ENCODE results near the gene SMARCB1. TPM values are rescaled to one million over a fixed set of nuclear protein-coding genes. Genes with fewer than 3 reads are reported as not detected.

SMARCB1 gene
- total RNA-seq, 1 donor, result 65.4 TPM

GRCh38 chr22:23874871-23875270, 88.1 kb downstream of the SMARCB1 start:
- no peak for DNase-seq (ENCODE audit: low read depth in 2 of 3, low spot score in 2 of 3)

- DNase-seq (ENCODE audit: low read depth in 2 of 3, low spot score in 2 of 3), result no peak
Observed at GRCh38 chr22:23875801-23876200, 89.0 kb downstream of the SMARCB1 start.

DNA sequence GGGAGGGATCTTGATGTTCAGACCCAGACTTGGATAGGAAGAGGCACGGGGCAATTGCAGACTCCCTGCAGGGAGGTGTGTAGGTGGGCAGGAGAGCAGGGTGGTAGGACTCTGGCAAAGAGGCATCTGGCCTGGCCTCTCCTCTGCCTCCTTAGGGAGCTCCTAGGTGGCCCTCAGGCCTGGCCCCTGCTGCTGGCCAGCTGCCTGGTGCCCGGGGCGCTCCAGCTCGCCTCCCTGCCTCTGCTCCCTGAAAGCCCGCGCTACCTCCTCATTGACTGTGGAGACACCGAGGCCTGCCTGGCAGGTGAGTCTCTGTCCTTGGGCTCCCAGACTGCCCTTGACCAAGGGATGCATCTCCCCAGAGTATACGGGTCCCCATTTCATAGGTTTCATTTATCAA, 90.8 kb downstream of the SMARCB1 start:
- DNase-seq (ENCODE audit: low read depth in 2 of 3, low spot score in 2 of 3), result no peak

- no peak for DNase-seq (ENCODE audit: low read depth in 2 of 3, low spot score in 2 of 3)
Observed at GRCh38 chr22:23878219-23878618, 91.5 kb downstream of the SMARCB1 start.

- DNase-seq (ENCODE audit: low read depth in 2 of 3, low spot score in 2 of 3), result no peak
Observed at GRCh38 chr22:23882370-23882769, 95.6 kb downstream of the SMARCB1 start.

DNA sequence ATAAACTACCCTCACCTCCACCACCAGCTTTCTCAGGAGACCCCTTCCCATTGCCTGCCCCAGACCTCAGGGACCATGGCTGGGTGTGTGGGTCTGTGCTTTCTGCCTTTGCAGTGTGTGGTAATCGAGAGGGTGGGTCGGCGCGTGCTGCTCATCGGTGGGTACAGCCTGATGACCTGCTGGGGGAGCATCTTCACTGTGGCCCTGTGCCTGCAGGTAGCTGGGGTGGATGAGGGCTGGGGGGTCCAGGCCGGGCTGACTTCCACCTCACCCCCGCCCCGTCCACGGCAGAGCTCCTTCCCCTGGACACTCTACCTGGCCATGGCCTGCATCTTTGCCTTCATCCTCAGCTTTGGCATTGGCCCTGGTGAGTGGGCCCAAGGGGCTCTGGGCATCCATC, 96.9 kb downstream of the SMARCB1 start:
- no peak for DNase-seq (ENCODE audit: low read depth in 2 of 3, low spot score in 2 of 3)

GRCh38 chr22:23884140-23884539, 97.4 kb downstream of the SMARCB1 start:
- no peak for DNase-seq (ENCODE audit: low read depth in 2 of 3, low spot score in 2 of 3)

Small RNA genes within 50 kb of the gene (small RNA-seq; reads per million reads assigned to genes)
- gene RN7SL268P, result not detected

Other genes starting within 250 kb of the SMARCB1 start
- gene IGLL1, start 206.7 kb upstream of the SMARCB1 start, total RNA-seq, result 203 TPM
- 0.54 TPM for gene DRICH1, start 154.6 kb upstream of the SMARCB1 start, total RNA-seq
- gene RGL4, start 96.0 kb upstream of the SMARCB1 start, total RNA-seq, result 12.1 TPM
- 9.7 TPM for gene ZNF70, start 35.9 kb upstream of the SMARCB1 start, total RNA-seq
- 2.2 TPM for gene VPREB3, start 32.5 kb upstream of the SMARCB1 start, total RNA-seq
- gene C22orf15, start 24.0 kb upstream of the SMARCB1 start, total RNA-seq, result 1.6 TPM
- gene CHCHD10, start 19.0 kb upstream of the SMARCB1 start, total RNA-seq, result 11.0 TPM
- 3.2 TPM for gene MMP11, start 14.1 kb upstream of the SMARCB1 start, total RNA-seq
- gene DERL3, start 52.0 kb downstream of the SMARCB1 start, total RNA-seq, result 6.7 TPM
- gene SLC2A11, start 70.9 kb downstream of the SMARCB1 start, total RNA-seq, result 16.7 TPM
- gene MIF, start 107.4 kb downstream of the SMARCB1 start, total RNA-seq, result 243 TPM
- 0.54 TPM for gene GSTT2B, start 174.2 kb downstream of the SMARCB1 start, total RNA-seq
- gene DDTL, start 179.9 kb downstream of the SMARCB1 start, total RNA-seq, result 4.0 TPM
- 202 TPM for gene DDT, start 187.5 kb downstream of the SMARCB1 start, total RNA-seq
- gene GSTT2, start 193.2 kb downstream of the SMARCB1 start, total RNA-seq, result not detected
- gene GSTT4, start 218.5 kb downstream of the SMARCB1 start, total RNA-seq, result not detected
- gene CABIN1, start 224.3 kb downstream of the SMARCB1 start, total RNA-seq, result 121 TPM

Measured in hematopoietic multipotent progenitor cell (in vitro differentiated cells).